ENCODE results near the gene TBC1D22B.

Gene TBC1D22B

GRCh38 chr6:37239950-37240713, 17.4 kb upstream of the TBC1D22B start:
- peak; percentile 19 for DNase-seq (ENCODE audit: low spot score)

GRCh38 chr6:37241131-37241530, 16.4 kb upstream of the TBC1D22B start:
- DNase-seq (ENCODE audit: low spot score), result no peak

- DNase-seq (ENCODE audit: low spot score), result no peak
Observed at GRCh38 chr6:37241775-37242428, 15.7 kb upstream of the TBC1D22B start.

- DNase-seq (ENCODE audit: low spot score), result peak; percentile 74
Observed at GRCh38 chr6:37242429-37243052, 15.0 kb upstream of the TBC1D22B start.

GRCh38 chr6:37243131-37243815, 14.3 kb upstream of the TBC1D22B start:
- DNase-seq (ENCODE audit: low spot score), result no peak

GRCh38 chr6:37243816-37244370, 13.7 kb upstream of the TBC1D22B start:
- no peak for DNase-seq (ENCODE audit: low spot score)

- DNase-seq (ENCODE audit: low spot score), result no peak
Observed at GRCh38 chr6:37244430-37245310, 12.9 kb upstream of the TBC1D22B start.

- no peak for DNase-seq (ENCODE audit: low spot score)
Observed at GRCh38 chr6:37251211-37251780, 6.3 kb upstream of the TBC1D22B start.

GRCh38 chr6:37253486-37254007, 4.0 kb upstream of the TBC1D22B start:
- DNase-seq (ENCODE audit: low spot score), result no peak

GRCh38 chr6:37254881-37255280, 2.7 kb upstream of the TBC1D22B start:
- DNase-seq (ENCODE audit: low spot score), result no peak

GRCh38 chr6:37256692-37257319, 766 bp upstream of the TBC1D22B start:
- DNase-seq (ENCODE audit: low spot score), result peak; percentile 1

- DNase-seq (ENCODE audit: low spot score), result no peak
Observed at GRCh38 chr6:37257320-37257633, 295 bp upstream of the TBC1D22B start.

- peak; percentile 2 for DNase-seq (ENCODE audit: low spot score)
Observed at GRCh38 chr6:37258405-37259105, 983 bp downstream of the TBC1D22B start.

GRCh38 chr6:37259191-37259590, 1.6 kb downstream of the TBC1D22B start:
- no peak for DNase-seq (ENCODE audit: low spot score)

GRCh38 chr6:37260040-37260439, 2.5 kb downstream of the TBC1D22B start:
- no peak for DNase-seq (ENCODE audit: low spot score)

- no peak for DNase-seq (ENCODE audit: low spot score)
Observed at GRCh38 chr6:37260444-37260843, 2.9 kb downstream of the TBC1D22B start.

GRCh38 chr6:37261198-37261597, 3.6 kb downstream of the TBC1D22B start:
- no peak for DNase-seq (ENCODE audit: low spot score)

- no peak for DNase-seq (ENCODE audit: low spot score)
Observed at GRCh38 chr6:37262446-37263026, 5.0 kb downstream of the TBC1D22B start.

GRCh38 chr6:37265001-37265400, 7.4 kb downstream of the TBC1D22B start:
- DNase-seq (ENCODE audit: low spot score), result no peak

All from SW480 (cell line).